HEK293 (cell line): Measurements from ENCODE around the gene DVL1.

Experiments used
- CTCF ChIP-seq: fragments of 450-650 bp; formaldehyde crosslinking; IDR thresholded peaks from 2 replicates; pipeline ENCODE4 v1.5.1; 2016; ENCODE audit warnings: missing biosample characterization, missing genetic modification characterization
- REST ChIP-seq: fragments of 450-650 bp; formaldehyde crosslinking; IDR thresholded peaks from 2 replicates; pipeline ENCODE4 v1.5.1; 2016; ENCODE audit warnings: missing biosample characterization, missing genetic modification characterization
- ZNF664 ChIP-seq: fragments of 450-650 bp; formaldehyde crosslinking; IDR thresholded peaks from 2 replicates; pipeline ENCODE4 v1.5.1; 2016; ENCODE audit warnings: missing biosample characterization, missing genetic modification characterization

GRCh38 chr1:1366699-1367066 is 17.5 kb upstream of the DVL1 start:
- no peak for TF ChIP-seq ZNF664
- no peak for TF ChIP-seq REST
- no peak for TF ChIP-seq CTCF
